GM18498 (cell line): ENCODE measurements around the gene ITSN1.

Source experiments
- ATAC-seq: cut with Tn5 transposase; IDR thresholded peaks from one replicate; pipeline ENCODE4 v1.9.1; 2021; ENCODE audit warnings: mild to moderate bottlenecking, moderate library complexity; ENCODE audit not compliant: unreplicated experiment

Gene ITSN1

GRCh38 chr21:33831962-33832659, 189.8 kb downstream of the ITSN1 start:
- no peak for ATAC-seq

- no peak for ATAC-seq
These were observed 192.7 kb downstream of the ITSN1 start for GRCh38 chr21:33834801-33835500.

GRCh38 chr21:33835920-33836319, 193.6 kb downstream of the ITSN1 start:
- ATAC-seq = no peak

- ATAC-seq = no peak
These were observed 194.1 kb downstream of the ITSN1 start for GRCh38 chr21:33836408-33836807.

GRCh38 chr21:33839167-33839716, 196.9 kb downstream of the ITSN1 start:
- ATAC-seq = no peak

- no peak for ATAC-seq
These were observed 197.5 kb downstream of the ITSN1 start for GRCh38 chr21:33839806-33840205.

GRCh38 chr21:33840771-33841170, 198.5 kb downstream of the ITSN1 start:
- ATAC-seq = no peak

GRCh38 chr21:33841561-33841960, 199.3 kb downstream of the ITSN1 start:
- ATAC-seq = no peak

- ATAC-seq = no peak
These were observed 200.9 kb downstream of the ITSN1 start for GRCh38 chr21:33843216-33843615.

- ATAC-seq = no peak
These were observed 202.0 kb downstream of the ITSN1 start for GRCh38 chr21:33844104-33844889.

- no peak for ATAC-seq
These were observed 202.5 kb downstream of the ITSN1 start for GRCh38 chr21:33844890-33845205.

GRCh38 chr21:33846141-33846540, 203.8 kb downstream of the ITSN1 start:
- no peak for ATAC-seq

- ATAC-seq = no peak
These were observed 205.4 kb downstream of the ITSN1 start for GRCh38 chr21:33847588-33848248.

- ATAC-seq = no peak
These were observed 206.1 kb downstream of the ITSN1 start for GRCh38 chr21:33848249-33848953.

GRCh38 chr21:33849834-33850233, 207.5 kb downstream of the ITSN1 start:
- ATAC-seq = no peak

GRCh38 chr21:33850401-33850800, 208.1 kb downstream of the ITSN1 start:
- no peak for ATAC-seq

- ATAC-seq = no peak
These were observed 208.7 kb downstream of the ITSN1 start for GRCh38 chr21:33850985-33851384.

GRCh38 chr21:33852485-33852884, 210.2 kb downstream of the ITSN1 start:
- no peak for ATAC-seq

GRCh38 chr21:33854604-33855003, 212.3 kb downstream of the ITSN1 start:
- ATAC-seq = no peak

- ATAC-seq = no peak
These were observed 212.9 kb downstream of the ITSN1 start for GRCh38 chr21:33855190-33855589.
